Stimulated activated CD4-positive, alpha-beta T cell treated with anti-CD3 and anti-CD28 coated beads, Interleukin-1b, Interleukin-23, amount 100 ng/mL, for 1 hour (primary cell): ENCODE results near the gene GRHL3.

Source experiments
- DNase-seq, 2 donors: peaks; one replicate each; pipeline ENCODE4 v3.0.0-alpha.2; 2020; ENCODE audit warnings: low read depth in 2 of 2

Gene GRHL3

DNA sequence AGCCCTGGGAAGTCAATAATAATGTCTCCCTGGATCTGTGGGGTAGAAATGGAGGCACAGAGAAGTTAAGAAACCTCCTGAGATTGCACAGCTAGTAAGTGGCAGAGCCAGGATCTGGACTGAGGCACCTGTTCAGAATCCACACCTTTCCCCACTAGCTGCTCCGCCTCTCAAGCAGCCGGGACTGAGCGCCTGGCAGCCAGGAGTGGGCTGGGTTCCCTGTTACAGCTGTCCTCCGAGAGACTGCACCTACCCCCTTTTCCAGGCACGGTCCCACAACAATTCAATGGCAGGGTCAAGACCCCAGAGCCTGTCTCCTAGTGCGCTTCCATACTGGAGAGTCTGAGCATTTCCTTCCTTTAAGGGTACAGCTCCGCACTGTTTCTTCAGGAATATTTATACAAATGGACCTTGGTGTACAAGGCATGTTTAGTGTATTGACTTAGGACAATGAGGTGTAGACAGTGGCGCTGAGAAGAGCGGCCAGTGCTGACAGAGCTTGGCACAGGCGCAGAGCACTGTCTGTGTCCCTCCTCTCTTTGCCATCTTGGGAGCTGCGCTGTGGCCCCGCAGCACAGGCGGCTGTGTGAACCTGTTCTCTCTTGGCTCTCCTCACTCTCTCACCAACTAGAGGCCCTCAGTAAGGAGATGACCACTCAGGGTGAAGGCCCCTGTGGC is 24.4 kb downstream of the GRHL3 start:
- no peak for DNase-seq

DNA sequence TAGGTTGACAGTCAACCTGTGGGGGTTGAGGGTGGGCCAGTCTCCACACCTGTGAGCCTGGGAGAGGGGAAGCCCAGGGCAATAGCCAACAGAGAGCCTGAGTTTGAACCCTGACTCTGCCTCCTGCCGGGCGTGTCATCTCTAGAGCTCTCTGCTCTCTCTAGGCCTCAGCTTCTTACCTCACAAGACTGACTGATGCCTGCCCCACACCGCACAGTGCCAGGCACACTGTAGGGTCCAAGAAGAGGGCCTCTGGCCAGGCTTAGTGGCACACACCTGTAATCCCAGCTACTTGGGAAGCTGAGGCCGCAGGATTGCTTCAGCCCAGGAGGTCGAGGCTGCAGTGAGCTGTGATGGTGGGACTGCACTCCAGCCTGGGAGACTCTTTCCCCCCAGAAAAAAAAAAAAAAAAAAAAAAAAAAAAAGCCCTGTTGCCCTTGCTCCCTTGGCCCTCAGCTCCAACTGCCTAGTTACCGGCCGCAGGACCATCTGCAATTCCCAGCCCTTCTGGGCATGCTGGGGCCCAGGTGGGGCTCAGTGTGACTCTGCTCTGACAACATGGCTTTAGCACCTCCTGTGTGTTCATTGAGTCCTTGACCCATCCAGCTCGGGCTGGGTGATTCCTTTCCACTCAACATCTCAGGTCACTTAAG is 25.1 kb downstream of the GRHL3 start:
- DNase-seq: no peak

DNA sequence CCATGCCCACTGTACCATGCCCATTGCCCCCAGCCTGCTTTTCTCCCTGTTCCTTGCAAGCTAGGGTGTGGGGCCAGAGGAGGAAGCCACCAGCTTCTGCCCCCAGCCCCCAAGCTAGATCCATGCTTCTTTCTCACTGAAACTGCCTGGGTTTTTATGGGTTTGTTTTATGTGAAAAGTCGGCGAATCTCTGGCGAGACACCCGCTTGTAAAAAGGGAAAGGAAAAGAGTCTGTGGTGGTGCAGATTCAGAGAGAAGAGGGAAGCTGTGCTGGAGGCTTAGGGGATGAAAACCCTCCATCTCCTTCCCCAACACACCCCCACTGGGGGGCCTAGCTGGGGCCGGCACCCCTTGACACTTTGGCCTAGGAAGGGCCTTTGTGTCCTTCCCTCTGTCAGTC is 26.2 kb downstream of the GRHL3 start:
- no peak for DNase-seq

DNA sequence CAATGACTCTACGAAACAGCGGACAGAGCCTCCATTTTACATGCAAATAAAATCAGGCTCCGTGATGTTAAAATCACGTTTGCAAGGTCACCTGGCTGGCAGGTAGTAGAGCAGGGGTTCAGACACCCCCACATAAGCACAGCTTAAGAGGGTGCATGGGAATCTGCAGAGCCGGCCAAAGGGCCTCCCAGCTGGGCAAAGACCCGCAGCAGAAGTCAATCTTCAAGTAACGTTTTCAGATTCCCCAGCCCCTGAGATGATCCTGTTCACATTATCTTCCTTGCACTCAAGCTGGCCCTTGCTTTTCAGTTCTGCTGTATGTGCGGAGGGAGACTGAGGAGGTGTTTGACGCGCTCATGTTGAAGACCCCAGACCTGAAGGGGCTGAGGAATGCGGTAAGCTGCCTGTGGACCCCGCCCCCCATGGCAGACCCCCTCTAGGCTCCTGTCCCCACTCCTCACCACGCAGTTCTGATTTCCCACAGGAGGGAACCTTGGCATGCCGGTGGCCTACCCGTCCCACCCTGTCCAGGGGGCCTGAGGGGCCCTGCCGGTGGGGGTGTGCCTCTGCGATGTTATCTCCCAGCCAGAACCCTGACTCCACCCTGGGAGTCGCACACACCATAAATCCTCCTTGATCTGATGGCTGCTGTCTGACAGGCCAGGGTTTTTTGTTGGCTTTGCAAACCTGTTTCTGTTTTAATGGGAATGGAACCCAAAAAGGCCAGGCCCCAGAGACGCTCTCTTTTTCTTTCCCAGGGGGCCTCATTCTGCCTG is 28.2 kb downstream of the GRHL3 start:
- DNase-seq: no peak

DNA sequence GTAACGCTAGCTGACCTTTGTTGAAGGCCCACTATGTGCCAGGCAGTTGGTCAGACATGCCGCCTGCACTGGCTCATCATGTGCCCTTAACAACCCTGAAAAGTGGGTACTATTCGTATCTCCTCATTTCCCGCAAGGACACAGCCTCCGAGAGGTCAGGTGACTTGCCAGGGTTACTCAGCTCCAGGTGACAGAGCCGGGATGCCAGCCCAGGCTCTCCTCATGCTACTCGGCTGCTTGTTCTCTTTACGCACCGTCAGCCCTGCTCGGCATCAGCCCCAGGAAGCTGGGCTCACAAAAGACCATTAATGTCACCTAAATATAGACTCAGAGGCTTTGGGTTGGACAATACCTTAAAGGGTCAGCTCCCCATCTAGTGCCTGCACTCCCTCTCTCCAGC is 29.0 kb downstream of the GRHL3 start:
- no peak for DNase-seq

DNA sequence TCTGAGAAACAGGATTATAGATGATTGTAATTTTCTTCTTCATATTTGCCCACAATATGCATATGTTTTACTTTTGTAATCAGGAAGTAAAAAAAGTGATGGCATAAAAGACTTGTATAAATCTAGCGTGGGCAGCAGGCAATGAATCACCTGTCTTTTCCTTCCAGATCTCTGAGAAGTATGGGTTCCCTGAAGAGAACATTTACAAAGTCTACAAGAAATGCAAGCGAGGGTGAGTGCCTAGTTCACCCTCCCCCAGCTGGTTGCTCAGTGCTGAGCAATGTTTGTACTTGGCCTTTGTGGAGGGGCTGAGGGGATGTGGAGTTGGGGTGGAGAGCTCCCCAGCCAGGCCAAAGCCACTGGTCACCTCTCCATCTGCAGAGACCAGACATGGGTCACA is 30.7 kb downstream of the GRHL3 start:
- DNase-seq: no peak

- DNase-seq: no peak
Measured at GRCh38 chr1:24351247-24351646, 32.1 kb downstream of the GRHL3 start.

DNA sequence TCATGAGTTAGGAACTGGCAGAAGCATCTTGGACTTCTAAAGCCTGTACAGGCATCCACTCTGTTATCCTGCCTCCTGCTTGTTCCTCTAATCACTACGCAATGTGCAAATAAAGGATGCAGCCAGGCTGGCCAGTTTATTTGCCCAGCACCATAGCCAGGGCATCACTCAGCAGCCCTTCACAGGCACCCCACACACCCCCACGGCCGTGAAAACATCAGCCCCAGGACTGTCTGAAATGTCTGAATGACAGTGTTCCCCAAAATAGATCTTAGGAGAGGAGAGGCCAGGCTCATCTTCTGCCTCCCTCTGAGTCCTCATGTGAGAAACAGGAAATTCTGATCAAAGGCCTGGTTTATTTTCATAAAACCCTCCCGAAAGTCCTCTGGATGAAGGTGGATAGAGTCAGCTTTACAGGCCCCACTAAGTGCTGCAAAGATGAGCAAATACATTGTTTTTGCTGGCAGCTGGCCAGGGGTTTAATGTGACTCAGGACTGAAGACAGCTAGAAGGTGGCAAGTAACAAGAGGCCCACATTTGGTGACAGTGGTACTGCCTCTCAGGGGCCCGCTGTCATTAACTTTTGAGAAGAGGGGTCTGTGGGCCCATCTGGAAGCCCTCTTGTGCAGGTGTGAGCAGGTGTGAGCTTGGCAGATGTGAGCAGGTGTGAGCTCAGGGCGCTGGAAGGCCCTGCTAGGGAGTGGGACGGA is 32.9 kb downstream of the GRHL3 start:
- DNase-seq: peak in 1 of 2 donors; percentile 15

- no peak for DNase-seq
Measured at GRCh38 chr1:24353292-24353891, 34.2 kb downstream of the GRHL3 start.

DNA sequence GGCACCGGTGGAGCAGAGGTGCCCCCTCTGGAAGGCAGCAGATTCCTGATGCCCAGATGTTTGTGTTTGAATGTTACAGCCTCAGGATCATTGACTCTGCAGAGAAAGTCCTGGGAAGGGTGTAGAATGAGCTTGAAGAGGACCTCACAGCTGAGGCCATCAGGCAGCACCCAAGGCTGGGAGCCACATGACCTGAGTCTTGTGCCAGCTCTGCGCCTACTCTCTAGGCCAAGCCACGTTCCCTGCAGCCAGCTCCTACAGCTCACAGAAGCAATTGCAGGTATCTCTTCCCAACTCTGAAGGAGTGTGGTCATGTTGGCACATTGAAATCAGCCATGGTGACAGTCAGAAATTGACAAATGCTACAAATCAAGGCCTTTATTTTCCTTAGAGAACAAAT is 36.3 kb downstream of the GRHL3 start:
- DNase-seq: no peak

GRCh38 chr1:24357038-24357437 is 37.9 kb downstream of the GRHL3 start:
- DNase-seq: no peak

- DNase-seq: no peak
Measured at GRCh38 chr1:24360681-24361080, 41.5 kb downstream of the GRHL3 start.

- DNase-seq: no peak
Measured at GRCh38 chr1:24361811-24362210, 42.7 kb downstream of the GRHL3 start.

GRCh38 chr1:24362396-24362795 is 43.2 kb downstream of the GRHL3 start:
- no peak for DNase-seq

DNA sequence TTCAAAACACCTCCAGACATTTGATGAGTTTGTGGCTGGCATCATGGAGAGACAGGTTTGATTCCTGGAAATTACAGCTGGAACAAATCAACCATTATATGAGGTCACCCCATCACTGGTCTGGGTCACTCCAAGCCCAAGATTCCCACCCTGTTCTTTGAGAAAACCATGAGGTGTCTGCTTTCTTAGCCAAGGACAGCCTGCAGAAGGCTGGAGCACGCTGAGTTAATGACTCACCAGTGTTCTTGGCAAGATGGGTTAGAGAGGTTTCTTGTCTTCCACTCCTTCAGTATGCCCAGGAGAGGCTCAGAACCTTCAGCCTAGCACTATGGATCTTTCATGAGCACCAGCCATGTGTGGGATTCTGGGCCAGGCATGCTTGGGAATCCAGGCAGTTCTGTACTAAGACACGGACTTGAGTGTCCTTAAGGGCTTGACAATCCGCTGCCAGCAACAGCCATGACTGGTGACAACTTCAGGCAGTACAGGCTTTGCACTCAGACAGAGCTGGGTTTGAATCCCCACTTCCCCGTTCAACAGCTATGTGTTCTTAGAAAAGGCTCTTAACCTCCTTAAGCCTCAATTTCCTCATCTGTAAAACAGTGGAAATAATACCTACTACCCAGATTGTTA is 43.9 kb downstream of the GRHL3 start:
- DNase-seq: no peak

- DNase-seq: no peak
Measured at GRCh38 chr1:24363994-24364393, 44.8 kb downstream of the GRHL3 start.

DNA sequence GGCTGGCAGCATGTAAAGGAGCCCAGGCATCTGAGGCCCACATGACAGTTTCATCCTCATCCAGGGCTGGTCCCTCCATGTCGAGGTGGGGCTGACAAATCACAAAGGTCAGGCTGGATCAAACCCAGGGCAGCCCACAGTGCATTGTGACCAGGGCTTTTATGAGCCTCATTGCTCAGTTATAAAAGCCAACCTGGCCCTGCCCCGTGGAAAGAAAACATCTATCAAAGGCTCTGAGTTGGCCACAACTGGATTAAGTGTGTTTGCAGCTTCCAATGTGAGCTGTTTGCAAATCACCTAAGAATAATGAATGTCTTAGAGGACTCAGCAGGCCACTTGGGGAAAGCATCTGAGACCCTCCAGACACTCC is 45.4 kb downstream of the GRHL3 start:
- DNase-seq: no peak

DNA sequence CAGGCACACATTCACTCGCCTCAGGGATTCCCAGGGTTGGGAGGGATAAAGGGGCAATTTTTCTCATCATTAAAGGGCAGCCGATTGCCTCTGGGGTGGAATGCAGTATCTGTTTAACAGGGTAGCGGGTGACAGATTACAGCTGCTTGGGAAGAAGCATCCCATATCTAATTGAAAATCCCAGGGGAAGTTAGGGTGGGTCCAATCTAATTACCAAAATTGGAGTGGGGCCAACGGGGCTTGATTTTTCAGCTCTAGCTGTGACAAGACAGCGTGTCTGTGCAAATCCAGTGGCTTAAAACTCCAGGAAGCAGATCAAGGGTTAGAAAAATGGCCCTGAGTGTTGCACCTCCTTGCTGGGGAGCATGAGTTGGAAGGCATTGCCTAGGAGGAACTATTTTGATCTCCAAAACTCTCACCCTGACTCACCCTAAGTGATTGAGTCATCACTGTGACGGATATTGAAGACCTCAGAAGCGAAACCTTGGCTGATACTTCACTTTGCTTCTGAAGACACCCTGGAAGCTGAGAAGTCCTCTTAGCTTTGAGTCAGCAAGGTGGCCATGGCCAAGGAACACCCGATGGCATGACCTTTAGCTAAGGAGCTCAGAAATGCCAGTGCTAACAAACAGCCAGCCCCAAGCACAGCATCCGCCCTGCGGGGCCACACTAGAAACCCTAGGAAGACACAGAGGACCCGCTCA is 46.0 kb downstream of the GRHL3 start:
- DNase-seq: no peak

DNA sequence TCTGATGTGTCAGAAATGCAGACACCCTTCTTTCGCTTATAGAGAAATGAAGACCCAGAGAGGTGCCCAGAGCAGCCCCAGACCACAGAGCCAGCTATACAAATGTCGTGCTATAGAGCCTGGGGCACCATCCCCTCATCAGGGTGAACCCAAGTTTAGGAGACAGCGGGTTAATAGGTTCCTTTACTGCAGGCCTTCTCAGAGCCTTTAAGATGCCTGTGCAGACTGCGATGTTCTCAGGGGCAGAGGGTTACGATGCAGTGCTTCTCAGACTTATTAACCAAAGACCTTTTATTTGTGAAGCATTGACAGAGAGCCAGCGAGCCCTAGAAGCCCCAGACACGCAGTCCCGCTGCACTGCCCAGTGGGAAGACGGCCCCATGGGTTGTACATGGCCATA is 47.5 kb downstream of the GRHL3 start:
- DNase-seq: no peak

DNA sequence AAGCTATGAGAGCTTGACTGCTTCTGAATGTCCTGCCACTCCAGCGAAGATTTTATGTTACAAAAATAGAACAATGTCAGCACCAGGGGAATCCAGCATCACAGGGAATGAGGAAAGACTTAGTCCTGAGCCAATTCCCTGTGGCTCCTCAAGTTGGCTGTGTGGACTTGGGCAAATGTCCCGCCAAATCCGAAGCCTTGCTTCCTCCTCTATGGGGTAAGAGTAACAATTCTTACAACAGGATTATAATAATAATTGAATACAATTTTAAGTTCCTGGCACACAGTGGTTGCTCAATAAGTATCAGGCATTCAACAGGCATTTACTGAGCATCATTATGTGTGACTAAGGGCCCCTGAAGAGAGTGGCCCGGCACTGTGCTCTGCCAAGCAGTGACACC is 50.0 kb downstream of the GRHL3 start:
- no peak for DNase-seq

GRCh38 chr1:24369801-24370200 is 50.6 kb downstream of the GRHL3 start:
- no peak for DNase-seq
